Keratinocyte (primary cell): ENCODE results near the gene ST8SIA5.

Source experiments
- EZH2 ChIP-seq: IDR thresholded peaks from one replicate; pipeline ENCODE4 v1.6.1; 2012; ENCODE audit warnings: inconsistent platforms, mild to moderate bottlenecking, low read length, moderate library complexity
- TF ChIP-seq, protein P1 (sequence below), 3 experiments: IDR thresholded peaks in 1 of 3; conservative IDR thresholded peaks in 1 of 3; optimal IDR thresholded peaks in 1 of 3; 2 replicates in 2 of 3; 3 replicates in 1 of 3; pipeline versions ENCODE3 to v1.5.1; 2011; ENCODE audit warnings: low read length in 3 of 3, mild to moderate bottlenecking in 3 of 3, moderate library complexity in 2 of 3, control low read depth in 1 of 3, inconsistent platforms in 1 of 3; ENCODE audit not compliant: insufficient read depth in 2 of 3; ENCODE audit errors: extremely low read depth in 1 of 3

DNA sequence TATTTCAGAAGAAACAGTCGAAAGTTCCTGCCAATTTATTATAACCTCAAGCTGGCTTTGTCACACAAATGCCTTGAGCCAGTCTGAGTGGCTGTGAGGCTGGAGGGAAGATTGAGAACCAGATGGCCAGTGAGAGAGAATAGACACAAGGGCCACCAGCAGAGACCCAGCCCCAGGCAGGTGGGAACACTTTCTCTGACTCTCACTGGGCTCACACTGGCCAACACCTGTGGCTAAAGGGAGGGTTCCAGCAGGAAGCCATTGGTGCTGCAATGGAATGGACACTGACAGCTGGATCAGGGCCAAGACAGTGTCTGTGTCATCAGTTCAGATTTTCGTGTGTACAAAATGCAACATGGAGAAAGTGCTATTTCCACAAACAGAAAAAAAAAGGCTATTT, 129.7 kb downstream of the ST8SIA5 start:
- TF ChIP-seq, protein P1, sequence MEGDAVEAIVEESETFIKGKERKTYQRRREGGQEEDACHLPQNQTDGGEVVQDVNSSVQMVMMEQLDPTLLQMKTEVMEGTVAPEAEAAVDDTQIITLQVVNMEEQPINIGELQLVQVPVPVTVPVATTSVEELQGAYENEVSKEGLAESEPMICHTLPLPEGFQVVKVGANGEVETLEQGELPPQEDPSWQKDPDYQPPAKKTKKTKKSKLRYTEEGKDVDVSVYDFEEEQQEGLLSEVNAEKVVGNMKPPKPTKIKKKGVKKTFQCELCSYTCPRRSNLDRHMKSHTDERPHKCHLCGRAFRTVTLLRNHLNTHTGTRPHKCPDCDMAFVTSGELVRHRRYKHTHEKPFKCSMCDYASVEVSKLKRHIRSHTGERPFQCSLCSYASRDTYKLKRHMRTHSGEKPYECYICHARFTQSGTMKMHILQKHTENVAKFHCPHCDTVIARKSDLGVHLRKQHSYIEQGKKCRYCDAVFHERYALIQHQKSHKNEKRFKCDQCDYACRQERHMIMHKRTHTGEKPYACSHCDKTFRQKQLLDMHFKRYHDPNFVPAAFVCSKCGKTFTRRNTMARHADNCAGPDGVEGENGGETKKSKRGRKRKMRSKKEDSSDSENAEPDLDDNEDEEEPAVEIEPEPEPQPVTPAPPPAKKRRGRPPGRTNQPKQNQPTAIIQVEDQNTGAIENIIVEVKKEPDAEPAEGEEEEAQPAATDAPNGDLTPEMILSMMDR (optimal IDR thresholded peaks at IDR 0.05 in 1 of 3, IDR thresholded peaks at IDR 0.05 in 1 of 3, conservative IDR thresholded peaks at IDR 0.05 in 1 of 3; ENCODE audit: extremely low read depth in 1 of 3, insufficient read depth in 2 of 3, low read length in 3 of 3), result no peak
- no peak for TF ChIP-seq EZH2
